ENCODE data around the gene GPR17.

- TF ChIP-seq CTCF (conservative IDR thresholded peaks at IDR 0.05 in 1 of 2, IDR thresholded peaks at IDR 0.05 in 1 of 2; ENCODE audit: extremely low read depth in 1 of 2, insufficient read depth in 1 of 2, low read depth in 1 of 2, low read length in 2 of 2) (no peak), EZH2 (IDR thresholded peaks at IDR 0.05; ENCODE audit: borderline replicate concordance, low read length) (no peak)
Observed at GRCh38 chr2:127679680-127680361, 33.9 kb downstream of the GPR17 start.
